Adrenal gland (tissue), 5 donors: ENCODE data around the gene UNK.

Experiments
- POLR2A ChIP-seq, 2 donors: fragments of 450-650 bp; IDR thresholded peaks; one replicate each; pipeline ENCODE4 v1.6.1; 2017; ENCODE audit warnings: antibody characterized with exemption in 2 of 2, mild to moderate bottlenecking in 2 of 2, moderate library complexity in 1 of 2
- TF ChIP-seq, protein P1 (sequence below), 6 experiments: fragments of 450-650 bp in 4 of 6; fragments of 200-600 bp in 2 of 6; sonication (generic) in 1 of 6; IDR thresholded peaks; 1 replicate in 5 of 6; 2 replicates in 1 of 6; pipeline versions ENCODE4 v1.5.1 to v1.8.0; 2016 to 2021; ENCODE audit warnings: antibody characterized with exemption in 6 of 6, mild to moderate bottlenecking in 2 of 6, moderate library complexity in 1 of 6
- donor health status: DM: no; HTN: no; CAD: no.

DNA sequence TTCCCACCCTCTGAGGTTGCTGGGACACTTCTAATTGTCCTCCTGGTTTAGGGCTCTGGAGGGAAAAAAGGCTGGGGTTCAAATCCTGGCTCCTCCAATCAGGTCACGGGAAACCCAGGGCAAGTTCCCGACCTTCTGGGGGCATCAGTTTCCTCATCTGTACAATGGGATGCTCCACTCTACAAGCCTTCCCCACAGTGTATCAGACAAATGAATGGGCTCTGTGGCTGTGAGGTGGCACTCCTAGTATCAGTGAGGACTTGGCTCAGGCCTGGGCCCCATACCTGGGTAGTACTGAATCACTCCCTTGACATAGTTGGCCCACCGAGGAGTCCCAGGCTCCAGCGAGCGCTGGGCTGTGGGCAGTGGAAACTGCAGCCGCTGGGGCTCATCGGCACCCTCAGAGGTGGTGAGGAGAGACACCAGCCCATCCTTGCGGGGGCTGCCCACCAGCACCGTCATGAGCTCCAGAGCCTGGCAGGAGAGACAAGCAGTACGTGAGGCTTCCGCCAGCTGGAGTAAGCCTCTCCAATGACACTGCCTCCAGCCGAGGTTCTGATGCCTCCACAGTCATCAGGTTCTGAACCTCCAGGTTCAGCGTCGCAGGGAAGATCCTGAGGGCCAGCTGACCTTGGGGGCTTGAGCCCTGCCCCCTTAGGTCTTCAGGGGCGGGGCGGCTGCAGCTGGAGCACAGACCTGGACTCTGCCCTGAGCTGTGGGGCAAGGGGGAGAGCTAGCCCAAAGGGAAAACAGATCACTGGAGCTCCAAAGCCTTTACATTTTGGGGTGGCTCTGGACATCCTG, 20.8 kb upstream of the UNK start:
- no peak for TF ChIP-seq POLR2A (IDR thresholded peaks at IDR 0.05)
- TF ChIP-seq, protein P1, sequence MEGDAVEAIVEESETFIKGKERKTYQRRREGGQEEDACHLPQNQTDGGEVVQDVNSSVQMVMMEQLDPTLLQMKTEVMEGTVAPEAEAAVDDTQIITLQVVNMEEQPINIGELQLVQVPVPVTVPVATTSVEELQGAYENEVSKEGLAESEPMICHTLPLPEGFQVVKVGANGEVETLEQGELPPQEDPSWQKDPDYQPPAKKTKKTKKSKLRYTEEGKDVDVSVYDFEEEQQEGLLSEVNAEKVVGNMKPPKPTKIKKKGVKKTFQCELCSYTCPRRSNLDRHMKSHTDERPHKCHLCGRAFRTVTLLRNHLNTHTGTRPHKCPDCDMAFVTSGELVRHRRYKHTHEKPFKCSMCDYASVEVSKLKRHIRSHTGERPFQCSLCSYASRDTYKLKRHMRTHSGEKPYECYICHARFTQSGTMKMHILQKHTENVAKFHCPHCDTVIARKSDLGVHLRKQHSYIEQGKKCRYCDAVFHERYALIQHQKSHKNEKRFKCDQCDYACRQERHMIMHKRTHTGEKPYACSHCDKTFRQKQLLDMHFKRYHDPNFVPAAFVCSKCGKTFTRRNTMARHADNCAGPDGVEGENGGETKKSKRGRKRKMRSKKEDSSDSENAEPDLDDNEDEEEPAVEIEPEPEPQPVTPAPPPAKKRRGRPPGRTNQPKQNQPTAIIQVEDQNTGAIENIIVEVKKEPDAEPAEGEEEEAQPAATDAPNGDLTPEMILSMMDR (IDR thresholded peaks at IDR 0.05), result no peak
